Activated T-helper 9 cell treated with anti-CD3 and anti-CD28 coated beads, Interleukin-2, amount 50 U/mL, for 16 hours (primary cell): ENCODE measurements around the gene PCDHAC1.
"Not testable (repeated sequence)": the region's sequence is repeated elsewhere in the genome, so short reads cannot be mapped to it uniquely, and the experiment has no call there.

Experiments used
- DNase-seq: peaks from one replicate; pipeline ENCODE4 v3.0.0-alpha.2; 2020; ENCODE audit warnings: low read depth

The PCDHAC1 gene

GRCh38 chr5:140925806-140926442, at the start of gene PCDHAC1:
PCDHAC1 (plus strand) TSS chr5:140926299; CDS start chr5:140926893, 594 bp downstream.
- no peak for DNase-seq

- not testable (repeated sequence) for DNase-seq
Observed at GRCh38 chr5:140876541-140877261, 49.4 kb upstream of the PCDHAC1 start.

DNA sequence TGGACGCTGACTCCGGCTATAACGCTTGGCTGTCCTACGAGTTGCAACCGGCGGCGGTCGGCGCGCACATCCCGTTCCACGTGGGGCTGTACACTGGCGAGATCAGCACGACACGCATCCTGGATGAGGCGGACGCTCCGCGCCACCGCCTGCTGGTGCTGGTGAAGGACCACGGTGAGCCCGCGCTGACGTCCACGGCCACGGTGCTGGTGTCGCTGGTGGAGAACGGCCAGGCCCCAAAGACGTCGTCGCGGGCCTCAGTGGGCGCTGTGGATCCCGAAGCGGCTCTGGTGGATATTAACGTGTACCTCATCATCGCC, 48.9 kb upstream of the PCDHAC1 start:
- DNase-seq = no peak

GRCh38 chr5:140881889-140882590, 44.1 kb upstream of the PCDHAC1 start, which contains the start of gene PCDHA13:
PCDHA13 (plus strand) TSS chr5:140882124; CDS start chr5:140882269, 145 bp downstream.
- no peak for DNase-seq

GRCh38 chr5:140882591-140882899, 43.6 kb upstream of the PCDHAC1 start:
- DNase-seq = no peak

- no peak for DNase-seq
Observed at GRCh38 chr5:140883373-140883772, 42.7 kb upstream of the PCDHAC1 start.

GRCh38 chr5:140883927-140884697, 42.0 kb upstream of the PCDHAC1 start:
- no peak for DNase-seq

GRCh38 chr5:140916325-140916724, 9.8 kb upstream of the PCDHAC1 start:
- DNase-seq = no peak

- DNase-seq = no peak
Observed at GRCh38 chr5:140923601-140924000, 2.5 kb upstream of the PCDHAC1 start.

- no peak for DNase-seq
Observed at GRCh38 chr5:140926443-140927227, 536 bp downstream of the PCDHAC1 start.

GRCh38 chr5:140927228-140927573, 1.1 kb downstream of the PCDHAC1 start:
- no peak for DNase-seq

- DNase-seq = no peak
Observed at GRCh38 chr5:140934964-140935606, 9.0 kb downstream of the PCDHAC1 start.

- no peak for DNase-seq
Observed at GRCh38 chr5:140946578-140946977, 20.5 kb downstream of the PCDHAC1 start.

- no peak for DNase-seq
Observed at GRCh38 chr5:140951636-140952035, 25.5 kb downstream of the PCDHAC1 start.

- DNase-seq = no peak
Observed at GRCh38 chr5:140953234-140953633, 27.1 kb downstream of the PCDHAC1 start.

GRCh38 chr5:140962190-140962589, 36.1 kb downstream of the PCDHAC1 start:
- DNase-seq = no peak

GRCh38 chr5:140964356-140964755, 38.3 kb downstream of the PCDHAC1 start:
- no peak for DNase-seq

GRCh38 chr5:140965905-140966292, 39.8 kb downstream of the PCDHAC1 start:
- DNase-seq = no peak

GRCh38 chr5:140966293-140967225, 40.5 kb downstream of the PCDHAC1 start, which contains the start of gene PCDHAC2:
PCDHAC2 (plus strand) TSS chr5:140966476; CDS start chr5:140966767, 291 bp downstream.
- no peak for DNase-seq
